OCI-LY7 (cell line): Measurements from ENCODE around the gene CABLES1. TPM values are rescaled to one million over a fixed set of nuclear protein-coding genes. Genes with fewer than 3 reads are reported as not detected.
"Not testable (repeated sequence)": the region's sequence is repeated elsewhere in the genome, so short reads cannot be mapped to it uniquely, and the experiment has no call there.

Experiments
- BruUV-seq: library from RNA; stranded (reverse); fragments of 400-500 nt; replicated peaks from 2 replicates; lab custom pipeline; 2021; lab: Mats Ljungman, UMichigan
- CTCF ChIA-PET: fragments of 300-600 bp; sonication (Branson Sonifier 250); formaldehyde crosslinking; loops from one replicate; lab custom pipeline; 2022; ENCODE audit warnings: antibody characterized with exemption; ENCODE audit not compliant: unreplicated experiment; lab: Charles Lee
- POLR2A ChIA-PET: fragments of 300-600 bp; sonication (Branson Sonifier 250); formaldehyde crosslinking; loops from one replicate; lab custom pipeline; 2022; ENCODE audit warnings: antibody characterized with exemption; lab: Charles Lee
- DNase-seq: peaks from one replicate; pipeline ENCODE4 v3.0.0-alpha.2; 2015; ENCODE audit warnings: low spot score
- H2AFZ ChIP-seq: fragments of 200-600 bp; sonication (generic), shearing (Covaris generic); 2 replicates; pipeline ENCODE4 v1.6.1; 2014; ENCODE audit warnings: mild to moderate bottlenecking, antibody characterized with exemption, low read length, moderate library complexity
- H3K27ac ChIP-seq: fragments of 200-600 bp; sonication (generic); 2 replicates; pipeline ENCODE4 v1.5.1; 2014; ENCODE audit warnings: mixed run types, low read depth, mild to moderate bottlenecking, moderate library complexity, low read length, inconsistent platforms; ENCODE audit not compliant: poor library complexity, severe bottlenecking
- H3K36me3 ChIP-seq: fragments of 200-600 bp; sonication (generic); 2 replicates; pipeline ENCODE4 v1.6.1; 2014; ENCODE audit warnings: mild to moderate bottlenecking, antibody characterized with exemption, low read length, moderate library complexity, mixed read lengths; ENCODE audit not compliant: insufficient read depth
- H3K4me1 ChIP-seq: fragments of 200-600 bp; sonication (generic); 2 replicates; pipeline ENCODE4 v1.5.1; 2014; ENCODE audit warnings: mild to moderate bottlenecking, low read length; ENCODE audit not compliant: insufficient read depth, poor library complexity, severe bottlenecking
- H3K4me2 ChIP-seq: fragments of 200-600 bp; sonication (generic); 2 replicates; pipeline ENCODE4 v1.6.1; 2014; ENCODE audit warnings: mild to moderate bottlenecking, low read length
- H3K4me3 ChIP-seq: fragments of 200-600 bp; sonication (generic); 2 replicates; pipeline ENCODE4 v1.5.1; 2014; ENCODE audit warnings: mild to moderate bottlenecking, low read depth, low read length; ENCODE audit not compliant: poor library complexity, severe bottlenecking
- H3K79me2 ChIP-seq: fragments of 200-600 bp; sonication (generic); 2 replicates; pipeline ENCODE4 v1.6.1; 2016; ENCODE audit warnings: low read depth, mild to moderate bottlenecking, low read length, moderate library complexity, mixed read lengths; ENCODE audit not compliant: insufficient read depth
- H3K9me2 ChIP-seq: fragments of 200-600 bp; sonication (generic); 2 replicates; pipeline ENCODE4 v1.6.1; 2016; ENCODE audit warnings: mild to moderate bottlenecking, low read length, mixed read lengths; ENCODE audit not compliant: insufficient read depth
- H3K9me3 ChIP-seq: fragments of 200-600 bp; sonication (generic); 2 replicates; pipeline ENCODE4 v1.6.1; 2014; ENCODE audit warnings: mild to moderate bottlenecking, mixed run types, low read length, mixed read lengths
- H4K20me1 ChIP-seq: fragments of 200-600 bp; sonication (generic); 2 replicates; pipeline ENCODE4 v1.6.1; 2014; ENCODE audit warnings: mild to moderate bottlenecking, antibody characterized with exemption, low read length, moderate library complexity, mixed read lengths; ENCODE audit not compliant: insufficient read depth
- EZH2phosphoT487 ChIP-seq: fragments of 200-600 bp; sonication (generic); IDR thresholded peaks from 2 replicates; pipeline ENCODE4 v1.6.1; 2018; ENCODE audit warnings: low read depth, borderline replicate concordance, mild to moderate bottlenecking, mixed run types, antibody characterized with exemption, low read length, moderate library complexity, mixed read lengths
- intact Hi-C: fragments of 100-400 bp; cut with micrococcal nuclease; formaldehyde crosslinking; loops from one replicate; pipeline ENCODE4 v1.10.0; 2022; ENCODE audit not compliant: unreplicated experiment
- total RNA-seq, 2 experiments: library from RNA; depleted of rRNA in 1 of 2; stranded (reverse); fragments of >200 nt in 1 of 2; shearing (Covaris generic) in 1 of 2; gene quantifications; 2 replicates each; pipeline ENCODE4 v1.2.3, GENCODE V29; 2014 to 2022
- TF ChIP-seq, protein P1 (sequence below): fragments of 200-600 bp; sonication (generic); conservative IDR thresholded peaks from 2 replicates; pipeline ENCODE4 v1.5.1; 2014; ENCODE audit warnings: mild to moderate bottlenecking, antibody characterized with exemption, low read length, moderate library complexity, mixed read lengths

CABLES1 gene
- total RNA-seq, 2 experiments from 2014 or later: 20.6 to 28.7 TPM

DNA sequence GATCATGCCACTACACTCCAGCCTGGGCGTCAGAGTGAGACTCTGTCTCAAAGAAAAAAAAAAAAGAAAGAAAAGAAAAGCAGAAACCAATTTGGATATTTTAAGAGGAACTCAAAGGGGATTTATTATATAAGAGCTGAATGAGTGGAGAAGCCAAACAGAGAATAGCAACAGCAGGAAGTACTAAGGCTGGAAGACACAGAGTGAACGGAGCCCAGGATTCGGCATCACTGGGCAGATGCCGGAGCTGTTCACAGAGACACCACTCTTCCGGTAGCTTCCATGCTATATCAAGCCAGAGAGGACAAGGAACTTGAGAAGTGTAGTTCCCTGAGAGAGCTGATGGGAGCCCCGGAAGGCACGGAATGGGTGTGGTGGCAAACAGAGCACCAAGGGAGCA is 47.0 kb upstream of the CABLES1 start:
- H3K4me1 ChIP-seq: peaks cover 16% of the 10 kb centered on the region
- TF ChIP-seq, protein P1, sequence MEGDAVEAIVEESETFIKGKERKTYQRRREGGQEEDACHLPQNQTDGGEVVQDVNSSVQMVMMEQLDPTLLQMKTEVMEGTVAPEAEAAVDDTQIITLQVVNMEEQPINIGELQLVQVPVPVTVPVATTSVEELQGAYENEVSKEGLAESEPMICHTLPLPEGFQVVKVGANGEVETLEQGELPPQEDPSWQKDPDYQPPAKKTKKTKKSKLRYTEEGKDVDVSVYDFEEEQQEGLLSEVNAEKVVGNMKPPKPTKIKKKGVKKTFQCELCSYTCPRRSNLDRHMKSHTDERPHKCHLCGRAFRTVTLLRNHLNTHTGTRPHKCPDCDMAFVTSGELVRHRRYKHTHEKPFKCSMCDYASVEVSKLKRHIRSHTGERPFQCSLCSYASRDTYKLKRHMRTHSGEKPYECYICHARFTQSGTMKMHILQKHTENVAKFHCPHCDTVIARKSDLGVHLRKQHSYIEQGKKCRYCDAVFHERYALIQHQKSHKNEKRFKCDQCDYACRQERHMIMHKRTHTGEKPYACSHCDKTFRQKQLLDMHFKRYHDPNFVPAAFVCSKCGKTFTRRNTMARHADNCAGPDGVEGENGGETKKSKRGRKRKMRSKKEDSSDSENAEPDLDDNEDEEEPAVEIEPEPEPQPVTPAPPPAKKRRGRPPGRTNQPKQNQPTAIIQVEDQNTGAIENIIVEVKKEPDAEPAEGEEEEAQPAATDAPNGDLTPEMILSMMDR: no peak
- no peak for TF ChIP-seq EZH2phosphoT487
- H4K20me1 ChIP-seq: no peaks in the 10 kb centered on the region
- H3K4me3 ChIP-seq: no peak overlapping the region
- DNase-seq: no peak
- no peak overlapping the region for H2AFZ ChIP-seq
- H3K9me3 ChIP-seq: no peaks in the 10 kb centered on the region
- H3K9me2 ChIP-seq: no peaks in the 10 kb centered on the region
- no peak overlapping the region for H3K4me2 ChIP-seq
- POLR2A ChIA-PET: no interaction called here
- CTCF ChIA-PET: no interaction called here
- intact Hi-C loops: no loop called here
- no TSS peak for BruUV-seq
- no peaks in the 10 kb centered on the region for H3K36me3 ChIP-seq
- no peaks in the 10 kb centered on the region for H3K79me2 ChIP-seq
- H3K27ac ChIP-seq: no peak overlapping the region

DNA sequence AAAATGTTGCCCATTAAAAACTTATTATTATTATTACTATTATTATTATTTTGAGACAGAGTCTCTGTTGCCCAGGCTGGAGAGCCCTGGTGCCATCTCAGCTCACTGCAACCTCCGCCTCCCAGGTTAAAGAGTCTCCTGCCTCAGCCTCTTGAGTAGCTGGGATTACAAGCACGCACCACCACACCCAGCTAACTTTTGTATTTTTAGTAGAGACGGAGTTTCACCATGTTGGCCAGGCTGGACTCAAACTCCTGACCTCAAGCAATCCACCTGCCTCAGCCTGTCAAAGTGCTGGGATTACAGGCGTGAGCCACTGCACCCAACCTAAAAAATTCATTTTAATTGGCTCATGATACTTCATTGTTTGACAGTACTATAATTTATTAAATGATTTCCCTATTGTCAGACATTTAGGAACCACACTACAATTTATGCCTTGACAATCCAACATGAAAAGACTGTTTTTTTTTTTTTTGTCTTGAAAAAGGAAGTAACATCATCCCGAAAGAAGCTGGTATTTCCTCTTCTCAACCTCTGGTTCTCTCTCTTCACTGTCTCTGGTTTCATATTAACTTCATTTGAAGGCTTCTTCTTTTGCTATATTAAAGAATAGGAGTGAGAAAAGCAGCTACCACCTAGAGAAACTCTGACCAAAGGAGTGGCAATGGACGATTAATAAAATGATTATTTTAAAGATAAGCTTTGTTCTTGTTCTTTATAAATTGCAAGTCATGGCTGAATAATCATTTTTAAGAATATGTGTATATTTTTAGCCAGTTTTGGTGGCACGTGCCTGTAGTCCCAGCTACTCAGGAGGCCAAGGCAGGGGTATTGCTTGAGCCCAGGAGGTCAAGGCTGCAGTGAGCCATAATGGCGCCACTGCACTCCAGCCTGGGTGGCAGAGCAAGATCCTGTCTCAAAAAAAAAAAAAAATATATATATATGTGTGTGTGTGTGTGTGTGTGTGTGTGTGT is 44.0 kb upstream of the CABLES1 start:
- H3K79me2 ChIP-seq, H3K36me3 ChIP-seq, intact Hi-C loops, BruUV-seq, H3K4me3 ChIP-seq, H4K20me1 ChIP-seq, H3K9me3 ChIP-seq, H3K9me2 ChIP-seq: not testable (repeated sequence)
- CTCF ChIA-PET: interaction anchor here (0.6 kb wide), 2 partner anchors 28 to 151 kb away, joined by 3 to 4 read pairs; no protein-coding TSS in a partner anchor
- peak; percentile 62 for DNase-seq
- Histone ChIP-seq H2AFZ (peak overlapping the region; percentile 29; the same call in 1 of the 2 replicates), H3K4me2 (peak overlapping the region; percentile 36), H3K27ac (peak overlapping the region; percentile 22), H3K4me1 (peaks cover 16% of the 10 kb centered on the region)
- POLR2A ChIA-PET: interaction anchor here (0.6 to 1.5 kb wide), 12 partner anchors 8 to 1852 kb away, joined by 3 to 6 read pairs (median 4); no protein-coding TSS in a partner anchor

DNA sequence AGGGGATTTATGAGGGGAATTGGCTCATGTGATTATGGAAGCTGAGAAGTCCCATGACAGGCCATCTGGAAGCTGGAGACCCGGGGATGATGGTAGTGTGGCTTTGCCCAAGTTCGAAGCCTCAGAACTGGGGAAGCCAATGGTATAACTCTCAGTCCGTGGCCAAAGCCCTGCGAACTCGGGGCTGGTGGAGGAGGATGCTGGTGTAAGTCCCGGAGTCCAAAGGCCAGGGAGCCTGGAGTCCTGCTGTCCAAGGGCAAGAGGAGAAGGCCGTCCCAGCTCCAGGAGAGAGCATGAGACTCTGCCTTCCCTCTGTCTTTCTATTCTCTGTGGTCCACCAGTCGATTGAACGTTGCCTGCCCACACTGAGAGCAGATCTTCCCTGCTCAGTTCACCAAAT is 43.2 kb upstream of the CABLES1 start:
- no TSS peak for BruUV-seq
- POLR2A ChIA-PET: interaction anchor here (0.8 kb wide), 1 partner anchor 9 kb away, joined by 3 read pairs; no protein-coding TSS in a partner anchor

DNA sequence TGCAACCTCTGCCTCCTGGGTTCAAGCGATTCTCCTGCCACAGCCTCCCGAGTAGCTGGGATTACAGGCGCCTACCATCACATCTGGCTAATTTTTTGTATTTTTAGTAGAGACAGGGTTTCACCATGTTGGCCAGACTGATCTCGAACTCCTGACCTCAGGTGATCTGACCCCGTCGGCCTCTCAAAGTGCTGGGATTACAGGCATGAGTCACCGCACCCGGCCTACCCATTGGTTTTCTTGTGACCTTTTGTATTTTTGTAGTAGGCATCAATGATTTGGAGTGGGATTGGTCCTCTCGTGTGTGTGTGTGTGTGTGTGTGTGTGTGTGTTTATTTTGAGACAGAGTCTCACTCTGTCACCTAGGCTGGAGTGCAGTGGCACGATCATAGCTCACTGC is 42.2 kb upstream of the CABLES1 start:
- BruUV-seq: not testable (repeated sequence)

More for the DNA sequence above, 43.2 kb upstream of the CABLES1 start:
- no peak overlapping the region for H2AFZ ChIP-seq
- no peak for TF ChIP-seq EZH2phosphoT487
- no peaks in the 10 kb centered on the region for H4K20me1 ChIP-seq
- DNase-seq: no peak
- no peak overlapping the region for H3K4me2 ChIP-seq
- H3K27ac ChIP-seq: no peak overlapping the region
- no peaks in the 10 kb centered on the region for H3K79me2 ChIP-seq
- CTCF ChIA-PET: no interaction called here
- H3K36me3 ChIP-seq: no peaks in the 10 kb centered on the region
- no peaks in the 10 kb centered on the region for H3K9me3 ChIP-seq
- intact Hi-C loops: no loop called here
- H3K9me2 ChIP-seq: no peaks in the 10 kb centered on the region
- H3K4me1 ChIP-seq: peaks cover 16% of the 10 kb centered on the region
- H3K4me3 ChIP-seq: no peak overlapping the region

More for the DNA sequence above, 42.2 kb upstream of the CABLES1 start:
- DNase-seq, H3K9me3 ChIP-seq, H3K36me3 ChIP-seq, H2AFZ ChIP-seq, intact Hi-C loops, H3K4me3 ChIP-seq, H3K27ac ChIP-seq, H4K20me1 ChIP-seq, CTCF ChIA-PET, H3K4me2 ChIP-seq, H3K9me2 ChIP-seq, POLR2A ChIA-PET, H3K79me2 ChIP-seq: not testable (repeated sequence)
- H3K4me1 ChIP-seq: peaks cover 16% of the 10 kb centered on the region
